Measurements from ENCODE around the gene PLCB1.
"Not testable (repeated sequence)": the region's sequence is repeated elsewhere in the genome, so short reads cannot be mapped to it uniquely, and the experiment has no call there.

Gene PLCB1

GRCh38 chr20:8461186-8461585 lies 329.1 kb downstream of the PLCB1 start:
- no peak overlapping the region for H3K4me3 ChIP-seq
- TF ChIP-seq CTCF (IDR thresholded peaks at IDR 0.05), result no peak
- H3K36me3 ChIP-seq, result no peaks in the 10 kb centered on the region
- H3K27me3 ChIP-seq, result no peaks in the 10 kb centered on the region
- H3K9me3 ChIP-seq, result no peaks in the 10 kb centered on the region
- no peak overlapping the region for H3K27ac ChIP-seq
- no peaks in the 10 kb centered on the region for H3K4me1 ChIP-seq
- intact Hi-C loops (cut with DNase I; ENCODE audit: low total_unique reads), result no loop called here
- no peak for DNase-seq

- Histone ChIP-seq H3K27ac (no peak overlapping the region), H3K9me3 (no peaks in the 10 kb centered on the region), H3K4me1 (no peaks in the 10 kb centered on the region), H3K36me3 (no peaks in the 10 kb centered on the region), H3K4me3 (no peak overlapping the region), H3K27me3 (no peaks in the 10 kb centered on the region)
- intact Hi-C loops (cut with DNase I; ENCODE audit: low total_unique reads), result no loop called here
- DNase-seq, result no peak
- no peak for TF ChIP-seq CTCF (IDR thresholded peaks at IDR 0.05)
Observed at GRCh38 chr20:8464368-8464767, 332.3 kb downstream of the PLCB1 start.

GRCh38 chr20:8466781-8467180 lies 334.7 kb downstream of the PLCB1 start:
- H3K36me3 ChIP-seq; intact Hi-C loops (cut with DNase I; ENCODE audit: low total_unique reads); H3K4me1 ChIP-seq; H3K9me3 ChIP-seq; DNase-seq; H3K4me3 ChIP-seq; H3K27me3 ChIP-seq; H3K27ac ChIP-seq: not testable (repeated sequence)

- H3K27me3 ChIP-seq, result no peaks in the 10 kb centered on the region
- no peak overlapping the region for H3K4me3 ChIP-seq
- H3K27ac ChIP-seq, result no peak overlapping the region
- no peak for TF ChIP-seq CTCF (IDR thresholded peaks at IDR 0.05)
- DNase-seq, result no peak
- intact Hi-C loops (cut with DNase I; ENCODE audit: low total_unique reads), result no loop called here
- H3K36me3 ChIP-seq, result no peaks in the 10 kb centered on the region
- no peaks in the 10 kb centered on the region for H3K9me3 ChIP-seq
- no peaks in the 10 kb centered on the region for H3K4me1 ChIP-seq
Observed at GRCh38 chr20:8470156-8470555, 338.1 kb downstream of the PLCB1 start.

GRCh38 chr20:8471465-8471864 lies 339.4 kb downstream of the PLCB1 start:
- intact Hi-C loops (cut with DNase I; ENCODE audit: low total_unique reads), result no loop called here
- DNase-seq, result no peak

GRCh38 chr20:8473459-8473858 lies 341.4 kb downstream of the PLCB1 start:
- intact Hi-C loops (cut with DNase I; ENCODE audit: low total_unique reads), result no loop called here
- DNase-seq, result no peak
- Histone ChIP-seq H3K4me1 (no peaks in the 10 kb centered on the region), H3K4me3 (no peak overlapping the region), H3K9me3 (no peaks in the 10 kb centered on the region), H3K36me3 (no peaks in the 10 kb centered on the region), H3K27ac (no peak overlapping the region), H3K27me3 (no peaks in the 10 kb centered on the region)
- no peak for TF ChIP-seq CTCF (IDR thresholded peaks at IDR 0.05)

More at GRCh38 chr20:8471465-8471864, 339.4 kb downstream of the PLCB1 start:
- Histone ChIP-seq H3K27ac (no peak overlapping the region), H3K9me3 (no peaks in the 10 kb centered on the region), H3K36me3 (no peaks in the 10 kb centered on the region), H3K4me3 (no peak overlapping the region), H3K27me3 (no peaks in the 10 kb centered on the region), H3K4me1 (no peaks in the 10 kb centered on the region)
- no peak for TF ChIP-seq CTCF (IDR thresholded peaks at IDR 0.05)
